GM12878 (cell line): Measurements from ENCODE around the gene USP21. TPM values are rescaled to one million over a fixed set of nuclear protein-coding genes. Genes with fewer than 3 reads are reported as not detected.

ENCODE experiments used
- ATAC-seq: fragments of 200-7000 bp; cut with Tn5 transposase; 3 replicates; pipeline ENCODE4 v1.9.1; 2020; ENCODE audit warnings: mild to moderate bottlenecking, moderate library complexity
- BruUV-seq: library from RNA; stranded (reverse); fragments of 400-500 nt; replicated peaks from 2 replicates; lab custom pipeline; 2021; lab: Mats Ljungman, UMichigan
- CTCF ChIA-PET: fragments of 300-600 bp; sonication (Branson Sonifier 250); formaldehyde crosslinking; extraction: SDS; loops from one replicate; lab custom pipeline; 2021; ENCODE audit warnings: inconsistent platforms; lab: Yijun Ruan, JAX
- POLR2A ChIA-PET: fragments of 350-600 bp; formaldehyde crosslinking; extraction: SDS; loops from one replicate; lab custom pipeline; 2021; ENCODE audit warnings: inconsistent platforms; lab: Charles Lee
- RAD21 ChIA-PET: fragments of 300-600 bp; sonication (Branson Sonifier 250); formaldehyde crosslinking; loops from one replicate; lab custom pipeline; 2023; ENCODE audit warnings: antibody characterized with exemption; ENCODE audit not compliant: unreplicated experiment; lab: Charles Lee
- SMC1A ChIA-PET: fragments of 300-600 bp; sonication (Branson Sonifier 250); formaldehyde crosslinking; loops from one replicate; lab custom pipeline; 2023; ENCODE audit not compliant: unreplicated experiment, uncharacterized antibody; lab: Charles Lee
- DNase-seq: peaks from one replicate; pipeline ENCODE4 v3.0.0-alpha.2; 2011; ENCODE audit warnings: low read depth, low spot score
- FAIRE-seq: peaks from 3 replicates; lab custom pipeline; 2011; peaks lifted over from hg19 to GRCh38; lab: Jason Lieb, UNC
- H2AFZ ChIP-seq: 2 replicates; pipeline ENCODE4 v1.6.0; 2011; ENCODE audit warnings: low read depth, low read length, control low read depth; ENCODE audit not compliant: control insufficient read depth
- H3K27ac ChIP-seq: 2 replicates; pipeline ENCODE4 v1.5.1; 2011; ENCODE audit warnings: control low read depth; ENCODE audit not compliant: control insufficient read depth, insufficient read depth
- H3K27me3 ChIP-seq, 2 experiments: replicated peaks in 1 of 2; 2 replicates each; pipeline versions ENCODE4 v1.6.0 to v1.6.1; 2011; ENCODE audit warnings: low read length in 1 of 2; ENCODE audit not compliant: control insufficient read depth in 2 of 2, insufficient read depth in 2 of 2
- H3K36me3 ChIP-seq, 2 experiments: 2 replicates each; pipeline ENCODE4 v1.5.1; 2011; ENCODE audit warnings: low read length in 1 of 2; ENCODE audit not compliant: control insufficient read depth in 2 of 2, insufficient read depth in 2 of 2
- H3K4me1 ChIP-seq: 2 replicates; pipeline ENCODE4 v1.6.1; 2011; ENCODE audit warnings: mild to moderate bottlenecking, low read length, moderate library complexity, mixed read lengths; ENCODE audit not compliant: control insufficient read depth, insufficient read depth
- H3K4me2 ChIP-seq: 2 replicates; pipeline ENCODE4 v1.6.0; 2011; ENCODE audit warnings: control low read depth; ENCODE audit not compliant: control insufficient read depth, insufficient read depth
- H3K4me3 ChIP-seq: fragments of 200-600 bp; sonication (generic); 2 replicates; pipeline ENCODE4 v1.5.1; 2016
- H3K79me2 ChIP-seq: 2 replicates; pipeline ENCODE4 v1.6.0; 2011; ENCODE audit warnings: low read length; ENCODE audit not compliant: control insufficient read depth, insufficient read depth
- H3K9ac ChIP-seq: 2 replicates; pipeline ENCODE4 v1.8.0; 2011; ENCODE audit warnings: low read length, control low read depth, mixed read lengths; ENCODE audit not compliant: control insufficient read depth, insufficient read depth
- H3K9me3 ChIP-seq: replicated peaks from 3 replicates; pipeline ENCODE4 v1.5.1; 2011; ENCODE audit warnings: mild to moderate bottlenecking, low read length; ENCODE audit not compliant: control insufficient read depth, insufficient read depth
- H4K20me1 ChIP-seq: 2 replicates; pipeline ENCODE4 v1.6.0; 2011; ENCODE audit not compliant: control insufficient read depth, insufficient read depth
- BCL11A ChIP-seq: IDR thresholded peaks from 2 replicates; pipeline ENCODE4 v1.6.1; 2011; ENCODE audit warnings: low read depth, low read length
- CBFB ChIP-seq: IDR thresholded peaks from 2 replicates; pipeline ENCODE4 v1.6.1; 2016; ENCODE audit warnings: antibody characterized with exemption, low read depth
- FOXM1 ChIP-seq: IDR thresholded peaks from 2 replicates; pipeline ENCODE4 v1.6.1; 2012; ENCODE audit warnings: low read depth, mild to moderate bottlenecking, inconsistent platforms, low read length, moderate library complexity
- JUNB ChIP-seq: IDR thresholded peaks from 2 replicates; pipeline ENCODE4 v1.6.1; 2016; ENCODE audit warnings: antibody characterized with exemption, mild to moderate bottlenecking
- NFYA ChIP-seq: IDR thresholded peaks from 2 replicates; pipeline ENCODE4 v1.6.1; 2011; ENCODE audit warnings: low read depth, mild to moderate bottlenecking, low read length, improper control_type of control experiment, borderline replicate concordance
- SKIL ChIP-seq: fragments of 450-650 bp; IDR thresholded peaks from 2 replicates; pipeline ENCODE4 v1.6.1; 2017; ENCODE audit warnings: mild to moderate bottlenecking, low read depth, inconsistent platforms; ENCODE audit not compliant: poor library complexity, severe bottlenecking
- SMAD1 ChIP-seq: fragments of 450-650 bp; IDR thresholded peaks from 2 replicates; pipeline ENCODE4 v1.6.1; 2018; ENCODE audit warnings: mild to moderate bottlenecking, low read depth; ENCODE audit not compliant: partially characterized antibody
- SMAD5 ChIP-seq: IDR thresholded peaks from 2 replicates; pipeline ENCODE4 v1.6.1; 2016; ENCODE audit warnings: antibody characterized with exemption, low read depth
- WRNIP1 ChIP-seq: IDR thresholded peaks from 2 replicates; pipeline ENCODE4 v1.6.1; 2011; ENCODE audit warnings: low read depth, low read length, improper control_type of control experiment, borderline replicate concordance
- ZSCAN29 ChIP-seq: fragments of 450-650 bp; IDR thresholded peaks from 2 replicates; pipeline ENCODE4 v1.6.1; 2017; ENCODE audit warnings: mild to moderate bottlenecking, moderate library complexity
- WGBS: methylation state at CpG from one replicate; pipeline ENCODE4 v1.1.6; 2016; ENCODE audit warnings: low lambda C conversion rate; ENCODE audit not compliant: insufficient replicate concordance, insufficient coverage; ENCODE audit errors: missing lambda C conversion rate; 5-methylcytosine and 5-hydroxymethylcytosine counted together
- in situ Hi-C: fragments of 300-500 bp; cut with MboI; formaldehyde crosslinking; loops from 9 replicates; pipeline ENCODE4 v1.14.3; 2018; ENCODE audit warnings: mixed read lengths
- intact Hi-C: fragments of 100-400 bp; cut with micrococcal nuclease; formaldehyde crosslinking; loops from one replicate; pipeline ENCODE4 v1.14.2; 2022; ENCODE audit not compliant: unreplicated experiment
- polyA plus RNA-seq, 11 experiments: library from polyadenylated mRNA; depleted of rRNA in 4 of 11; unstranded in 6 of 11; stranded (reverse) in 5 of 11; fragments of >200 nt; fragmentation: Nextera tagmentation in 4 of 11; fragmentation: Illumina TruSeq in 1 of 11; extraction: Ambion mirVana in 4 of 11; extraction: Trizol in 1 of 11; gene quantifications; 1 replicate in 1 of 11; 2 replicates in 10 of 11; pipeline versions ENCODE4 v1.2.1 to v1.2.3, GENCODE V29; 2011 to 2016; ENCODE audit warnings: inconsistent platforms in 2 of 11, missing spikeins in 2 of 11, low read depth in 1 of 11
- total RNA-seq, 4 experiments: library from RNA; depleted of rRNA in 3 of 4; stranded (reverse); fragments of >200 nt in 3 of 4; fragmentation: Illumina TruSeq in 1 of 4; extraction: Trizol in 1 of 4; gene quantifications; 2 replicates each; pipeline versions ENCODE4 v1.2.1 to v1.2.3, GENCODE V29; 2013 to 2021
- TF ChIP-seq, protein P1 (sequence below): fragments of 450-650 bp; formaldehyde crosslinking; IDR thresholded peaks from 2 replicates; pipeline ENCODE4 v1.4.0; 2022; ENCODE audit warnings: mild to moderate bottlenecking, moderate library complexity

Gene USP21
- total and polyA plus RNA-seq, 10 of the 15 experiments (the other 5 are each of a cell fraction or from before 2014, with no cell fraction given), result 3.2 to 28.6 (median 16.6) TPM

- in situ Hi-C loops, result loop anchor here (10.0 kb wide), 1 partner anchor 547 kb away; the partner anchor contains the start of gene DUSP12
- intact Hi-C loops, result no loop called here
- ATAC-seq, result no peak
- no peak for DNase-seq
- ChIA-PET POLR2A (interaction anchor here (1.0 kb wide), 1 partner anchor 11 kb away, joined by 4 read pairs; no protein-coding TSS in a partner anchor), RAD21 (interaction anchor here (1.6 kb wide), 1 partner anchor 16 kb away, joined by 5 read pairs; no protein-coding TSS in a partner anchor), CTCF (no interaction called here), SMC1A (no interaction called here)
- Histone ChIP-seq H3K36me3 (no peaks in the 10 kb centered on the region), H3K9ac (no peak overlapping the region), H4K20me1 (no peaks in the 10 kb centered on the region), H3K9me3 (no peaks in the 10 kb centered on the region), H3K4me3 (no peak overlapping the region), H3K4me2 (no peak overlapping the region), H3K79me2 (peaks cover 8% of the 10 kb centered on the region), H3K27me3 (no peaks in the 10 kb centered on the region), H3K4me1 (peaks cover 27% of the 10 kb centered on the region), H3K27ac (no peak overlapping the region), H2AFZ (no peak overlapping the region)
- FAIRE-seq, result no peak
- TF ChIP-seq JUNB (no peak), SMAD5 (no peak), WRNIP1 (no peak), CBFB (no peak), FOXM1 (no peak), NFYA (no peak), SKIL (no peak), SMAD1 (no peak), ZSCAN29 (no peak), BCL11A (no peak)
- TF ChIP-seq, protein P1, sequence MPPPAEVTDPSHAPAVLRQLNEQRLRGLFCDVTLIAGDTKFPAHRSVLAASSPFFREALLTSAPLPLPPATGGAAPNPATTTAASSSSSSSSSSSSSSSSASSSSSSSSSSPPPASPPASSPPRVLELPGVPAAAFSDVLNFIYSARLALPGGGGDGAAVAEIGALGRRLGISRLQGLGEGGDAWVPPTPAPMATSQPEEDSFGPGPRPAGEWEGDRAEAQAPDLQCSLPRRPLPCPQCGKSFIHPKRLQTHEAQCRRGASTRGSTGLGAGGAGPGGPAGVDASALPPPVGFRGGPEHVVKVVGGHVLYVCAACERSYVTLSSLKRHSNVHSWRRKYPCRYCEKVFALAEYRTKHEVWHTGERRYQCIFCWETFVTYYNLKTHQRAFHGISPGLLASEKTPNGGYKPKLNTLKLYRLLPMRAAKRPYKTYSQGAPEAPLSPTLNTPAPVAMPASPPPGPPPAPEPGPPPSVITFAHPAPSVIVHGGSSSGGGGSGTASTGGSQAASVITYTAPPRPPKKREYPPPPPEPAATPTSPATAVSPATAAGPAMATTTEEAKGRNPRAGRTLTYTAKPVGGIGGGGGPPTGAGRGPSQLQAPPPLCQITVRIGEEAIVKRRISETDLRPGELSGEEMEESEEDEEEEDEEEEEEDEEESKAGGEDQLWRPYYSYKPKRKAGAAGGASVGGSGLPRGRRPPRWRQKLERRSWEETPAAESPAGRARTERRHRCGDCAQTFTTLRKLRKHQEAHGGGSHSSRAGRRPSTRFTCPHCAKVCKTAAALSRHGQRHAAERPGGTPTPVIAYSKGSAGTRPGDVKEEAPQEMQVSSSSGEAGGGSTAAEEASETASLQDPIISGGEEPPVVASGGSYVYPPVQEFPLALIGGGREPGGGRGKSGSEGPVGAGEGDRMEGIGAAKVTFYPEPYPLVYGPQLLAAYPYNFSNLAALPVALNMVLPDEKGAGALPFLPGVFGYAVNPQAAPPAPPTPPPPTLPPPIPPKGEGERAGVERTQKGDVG (CRISPR knock-in tag), result no peak
- WGBS, result 50% methylated on average over 10 of the region's 11 CpGs
- BruUV-seq, result no TSS peak
Measured at GRCh38 chr1:161197560-161198193, 38.4 kb downstream of the USP21 start.
